Loucy (cell line): Measurements from ENCODE around the gene RMC1.

Source experiments
- H2AFZ ChIP-seq: fragments of 200-600 bp; sonication (generic); 2 replicates; pipeline ENCODE4 v1.6.0; 2016; ENCODE audit warnings: antibody characterized with exemption, mild to moderate bottlenecking, low read length, moderate library complexity
- H3F3A ChIP-seq: fragments of 200-600 bp; 2 replicates; pipeline ENCODE4 v1.6.0; 2016; ENCODE audit warnings: antibody characterized with exemption, low read depth, mild to moderate bottlenecking
- H3K27me3 ChIP-seq: fragments of 200-600 bp; sonication (generic); 2 replicates; pipeline ENCODE4 v1.6.1; 2014; ENCODE audit warnings: low read length, mild to moderate bottlenecking; ENCODE audit not compliant: insufficient read depth, poor library complexity, severe bottlenecking
- H3K36me3 ChIP-seq: fragments of 200-600 bp; sonication (generic); 2 replicates; pipeline ENCODE4 v1.6.1; 2016; ENCODE audit warnings: low read length; ENCODE audit not compliant: insufficient read depth
- H3K4me1 ChIP-seq: fragments of 200-600 bp; sonication (generic); 2 replicates; pipeline ENCODE4 v1.5.1; 2014; ENCODE audit warnings: low read length, mild to moderate bottlenecking; ENCODE audit not compliant: insufficient read depth, poor library complexity, severe bottlenecking
- H3K4me2 ChIP-seq: fragments of 200-600 bp; sonication (generic); 2 replicates; pipeline ENCODE4 v1.6.0; 2014; ENCODE audit warnings: antibody characterized with exemption, low read length, low read depth, mild to moderate bottlenecking; ENCODE audit not compliant: poor library complexity, severe bottlenecking
- H3K4me3 ChIP-seq: fragments of 200-600 bp; sonication (generic); 2 replicates; pipeline ENCODE4 v1.5.1; 2014; ENCODE audit warnings: low read length, mild to moderate bottlenecking, mixed read lengths; ENCODE audit not compliant: poor library complexity, severe bottlenecking
- H3K79me2 ChIP-seq: fragments of 200-600 bp; sonication (generic); 2 replicates; pipeline ENCODE4 v1.6.1; 2014; ENCODE audit warnings: low read length; ENCODE audit not compliant: insufficient read depth
- H3K9ac ChIP-seq: fragments of 200-600 bp; sonication (generic); 2 replicates; pipeline ENCODE4 v1.6.0; 2014; ENCODE audit warnings: mild to moderate bottlenecking, low read depth, low read length, moderate library complexity; ENCODE audit not compliant: poor library complexity, severe bottlenecking
- H3K9me2 ChIP-seq: fragments of 200-600 bp; sonication (generic); replicated peaks from 2 replicates; pipeline ENCODE4 v1.6.1; 2016; ENCODE audit warnings: low read depth, low read length, mixed read lengths
- H3K9me3 ChIP-seq: fragments of 200-600 bp; sonication (generic); 2 replicates; pipeline ENCODE4 v1.6.1; 2014; ENCODE audit warnings: mild to moderate bottlenecking, antibody characterized with exemption, low read length, low read depth; ENCODE audit not compliant: insufficient read depth
- H4K20me1 ChIP-seq: fragments of 200-600 bp; sonication (generic); 2 replicates; pipeline ENCODE4 v1.6.0; 2014; ENCODE audit warnings: antibody characterized with exemption, low read length, mild to moderate bottlenecking; ENCODE audit not compliant: insufficient read depth, poor library complexity, severe bottlenecking
- EZH2phosphoT487 ChIP-seq: fragments of 200-600 bp; IDR thresholded peaks from 2 replicates; pipeline ENCODE4 v1.6.1; 2018; ENCODE audit warnings: antibody characterized with exemption, mild to moderate bottlenecking, moderate library complexity, borderline replicate concordance
- TF ChIP-seq, protein P1 (sequence below): fragments of 200-600 bp; sonication (generic); conservative IDR thresholded peaks from 2 replicates; pipeline ENCODE4 v1.5.1; 2014; ENCODE audit warnings: mild to moderate bottlenecking, antibody characterized with exemption, low read length

RMC1 gene

DNA sequence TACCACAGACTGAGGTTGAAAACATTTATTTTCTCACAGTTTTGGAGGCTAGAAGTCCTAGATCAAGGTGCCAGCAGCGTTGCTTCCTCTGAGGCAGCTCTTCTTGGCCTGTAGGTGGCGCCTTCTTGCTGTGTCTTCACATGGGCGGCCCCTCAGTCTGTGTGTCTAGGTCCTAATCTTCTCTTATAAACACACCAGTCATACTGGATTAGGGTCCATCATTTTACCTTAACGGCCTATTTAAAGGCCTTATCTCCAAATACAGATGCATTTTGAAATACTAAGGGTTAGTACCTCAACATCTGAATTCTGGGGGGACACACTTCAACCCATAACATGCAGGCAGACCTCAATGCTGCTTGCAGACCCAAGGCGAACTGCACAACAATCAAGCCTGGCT is 4.4 kb upstream of the RMC1 start:
- peaks cover 2% of the 10 kb centered on the region for H4K20me1 ChIP-seq
- H2AFZ ChIP-seq, result peak overlapping the region; percentile 96
- H3K4me2 ChIP-seq, result no peak overlapping the region
- H3K27me3 ChIP-seq, result no peaks in the 10 kb centered on the region
- no peaks in the 10 kb centered on the region for H3K36me3 ChIP-seq
- H3F3A ChIP-seq, result no peaks in the 10 kb centered on the region
- H3K9me3 ChIP-seq, result no peaks in the 10 kb centered on the region
- no peak overlapping the region for H3K4me3 ChIP-seq
- H3K9me2 ChIP-seq, result no peaks in the 10 kb centered on the region
- TF ChIP-seq EZH2phosphoT487, result no peak
- TF ChIP-seq, protein P1, sequence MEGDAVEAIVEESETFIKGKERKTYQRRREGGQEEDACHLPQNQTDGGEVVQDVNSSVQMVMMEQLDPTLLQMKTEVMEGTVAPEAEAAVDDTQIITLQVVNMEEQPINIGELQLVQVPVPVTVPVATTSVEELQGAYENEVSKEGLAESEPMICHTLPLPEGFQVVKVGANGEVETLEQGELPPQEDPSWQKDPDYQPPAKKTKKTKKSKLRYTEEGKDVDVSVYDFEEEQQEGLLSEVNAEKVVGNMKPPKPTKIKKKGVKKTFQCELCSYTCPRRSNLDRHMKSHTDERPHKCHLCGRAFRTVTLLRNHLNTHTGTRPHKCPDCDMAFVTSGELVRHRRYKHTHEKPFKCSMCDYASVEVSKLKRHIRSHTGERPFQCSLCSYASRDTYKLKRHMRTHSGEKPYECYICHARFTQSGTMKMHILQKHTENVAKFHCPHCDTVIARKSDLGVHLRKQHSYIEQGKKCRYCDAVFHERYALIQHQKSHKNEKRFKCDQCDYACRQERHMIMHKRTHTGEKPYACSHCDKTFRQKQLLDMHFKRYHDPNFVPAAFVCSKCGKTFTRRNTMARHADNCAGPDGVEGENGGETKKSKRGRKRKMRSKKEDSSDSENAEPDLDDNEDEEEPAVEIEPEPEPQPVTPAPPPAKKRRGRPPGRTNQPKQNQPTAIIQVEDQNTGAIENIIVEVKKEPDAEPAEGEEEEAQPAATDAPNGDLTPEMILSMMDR, result peak; percentile 97
- H3K79me2 ChIP-seq, result peaks cover 5% of the 10 kb centered on the region
- H3K4me1 ChIP-seq, result no peaks in the 10 kb centered on the region
- H3K9ac ChIP-seq, result no peak overlapping the region

DNA sequence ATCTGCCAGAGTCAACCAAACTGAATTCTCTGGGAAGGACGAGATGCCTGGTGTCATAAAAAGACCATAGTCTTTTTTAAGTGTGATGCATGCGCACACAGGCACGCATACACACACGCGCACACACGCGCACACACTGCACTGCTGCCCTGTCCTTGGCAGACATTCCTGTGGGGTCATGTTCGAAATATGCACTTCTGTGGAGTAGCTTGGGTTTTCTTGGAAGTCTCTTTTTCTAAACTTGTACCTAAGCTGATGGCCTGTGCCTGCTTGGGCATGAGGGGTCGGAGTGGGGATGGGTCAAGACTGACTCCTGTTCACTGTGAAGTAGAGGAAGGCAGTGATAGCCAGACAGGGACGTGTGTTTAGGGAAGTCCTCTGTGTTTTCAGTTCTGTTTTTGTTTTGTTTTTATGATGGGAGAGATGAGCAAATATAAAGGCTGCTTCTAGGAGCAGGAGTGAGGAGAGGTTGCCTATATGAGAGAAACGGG is 4.0 kb upstream of the RMC1 start:
- Histone ChIP-seq H3K4me2 (no peak overlapping the region), H2AFZ (peak overlapping the region; percentile 96), H4K20me1 (peaks cover 6% of the 10 kb centered on the region), H3K9ac (no peak overlapping the region), H3K27me3 (no peaks in the 10 kb centered on the region), H3K9me2 (no peaks in the 10 kb centered on the region), H3K4me3 (no peak overlapping the region), H3K4me1 (peaks cover 3% of the 10 kb centered on the region), H3K36me3 (no peaks in the 10 kb centered on the region), H3K9me3 (no peaks in the 10 kb centered on the region), H3F3A (no peaks in the 10 kb centered on the region), H3K79me2 (peaks cover 10% of the 10 kb centered on the region)
- TF ChIP-seq, protein P1, result no peak
- no peak for TF ChIP-seq EZH2phosphoT487

- H3K9me2 ChIP-seq, result no peaks in the 10 kb centered on the region
- H3K27me3 ChIP-seq, result no peaks in the 10 kb centered on the region
- peaks cover 20% of the 10 kb centered on the region for H3K4me1 ChIP-seq
- no peak overlapping the region for H3K4me2 ChIP-seq
- H3K4me3 ChIP-seq, result no peak overlapping the region
- peaks cover 17% of the 10 kb centered on the region for H4K20me1 ChIP-seq
- no peaks in the 10 kb centered on the region for H3K36me3 ChIP-seq
- peaks cover 30% of the 10 kb centered on the region for H3K79me2 ChIP-seq
- no peak overlapping the region for H2AFZ ChIP-seq
- H3F3A ChIP-seq, result no peaks in the 10 kb centered on the region
- no peaks in the 10 kb centered on the region for H3K9me3 ChIP-seq
- no peak overlapping the region for H3K9ac ChIP-seq
- no peak for TF ChIP-seq EZH2phosphoT487
Observed at GRCh38 chr18:23501626-23502025, 1.7 kb upstream of the RMC1 start.

GRCh38 chr18:23502516-23503037 is 734 bp upstream of the RMC1 start:
- Histone ChIP-seq H3K4me1 (peaks cover 29% of the 10 kb centered on the region), H4K20me1 (peaks cover 17% of the 10 kb centered on the region), H3F3A (no peaks in the 10 kb centered on the region), H3K4me3 (peak overlapping the region; percentile 79), H3K9ac (peak overlapping the region; percentile 82), H3K4me2 (peak overlapping the region; percentile 72), H2AFZ (peak overlapping the region; percentile 89), H3K9me2 (no peaks in the 10 kb centered on the region), H3K9me3 (no peaks in the 10 kb centered on the region), H3K79me2 (peaks cover 37% of the 10 kb centered on the region), H3K36me3 (no peaks in the 10 kb centered on the region), H3K27me3 (no peaks in the 10 kb centered on the region)
- TF ChIP-seq, protein P1, result 0 out of 2 replicates have a peak, but pooled peaks have one; percentile 22
- TF ChIP-seq EZH2phosphoT487, result no peak
